ENCODE measurements around the gene CLIC1.

Gene CLIC1

GRCh38 chr6:31779908-31780307, 43.6 kb upstream of the CLIC1 start:
- no peak overlapping the region for H3K27ac ChIP-seq
- no peak for TF ChIP-seq CTCF (IDR thresholded peaks at IDR 0.05)
- TF ChIP-seq ZFX (IDR thresholded peaks at IDR 0.05; ENCODE audit: borderline replicate concordance) = no peak

GRCh38 chr6:31778999-31779885, 42.9 kb upstream of the CLIC1 start:
- 0 out of 2 replicates have a peak overlapping the region, but pooled peaks have one; percentile 81 for H3K27ac ChIP-seq
- TF ChIP-seq CTCF (IDR thresholded peaks at IDR 0.05) = no peak
- no peak for TF ChIP-seq ZFX (IDR thresholded peaks at IDR 0.05; ENCODE audit: borderline replicate concordance)

GRCh38 chr6:31778193-31778592, 41.9 kb upstream of the CLIC1 start:
- H3K27ac ChIP-seq = peak overlapping the region; percentile 81

GRCh38 chr6:31777667-31778050, 41.3 kb upstream of the CLIC1 start:
- TF ChIP-seq ZFX (IDR thresholded peaks at IDR 0.05; ENCODE audit: borderline replicate concordance) = no peak
- TF ChIP-seq CTCF (IDR thresholded peaks at IDR 0.05) = no peak
- H3K27ac ChIP-seq = peak overlapping the region; percentile 81

More at GRCh38 chr6:31778193-31778592, 41.9 kb upstream of the CLIC1 start:
- no peak for TF ChIP-seq CTCF (IDR thresholded peaks at IDR 0.05)

GRCh38 chr6:31776989-31777666, 40.8 kb upstream of the CLIC1 start, which contains the start of gene VWA7:
VWA7 (minus strand) TSS chr6:31777328; CDS start chr6:31776779, 549 bp downstream.
- H3K27ac ChIP-seq = peak within 1 kb of the TSS; percentile 81
- TF ChIP-seq CTCF (IDR thresholded peaks at IDR 0.05) (no peak), ZFX (IDR thresholded peaks at IDR 0.05; ENCODE audit: borderline replicate concordance) (no peak)

- peak overlapping the region; percentile 81 for H3K27ac ChIP-seq
- no peak for TF ChIP-seq CTCF (IDR thresholded peaks at IDR 0.05)
- no peak for TF ChIP-seq ZFX (IDR thresholded peaks at IDR 0.05; ENCODE audit: borderline replicate concordance)
These were observed 40.2 kb upstream of the CLIC1 start for GRCh38 chr6:31776485-31776988.

Data from 22Rv1 (cell line).